GM18951 (cell line): Measurements from ENCODE around the gene PROK2.

Experiments used
- POLR2A ChIP-seq: IDR thresholded peaks from 4 replicates; pipeline ENCODE4 v1.6.1; 2011; ENCODE audit warnings: mild to moderate bottlenecking; ENCODE audit not compliant: insufficient read length, insufficient read depth; ENCODE audit errors: extremely low read depth
- in situ Hi-C: fragments of 300-500 bp; cut with MboI; formaldehyde crosslinking; loops from one replicate; pipeline ENCODE4 v1.12.0; 2022; ENCODE audit warnings: low sequenced_read_pairs, mixed read lengths, inconsistent platforms; ENCODE audit not compliant: unreplicated experiment

The PROK2 gene

DNA sequence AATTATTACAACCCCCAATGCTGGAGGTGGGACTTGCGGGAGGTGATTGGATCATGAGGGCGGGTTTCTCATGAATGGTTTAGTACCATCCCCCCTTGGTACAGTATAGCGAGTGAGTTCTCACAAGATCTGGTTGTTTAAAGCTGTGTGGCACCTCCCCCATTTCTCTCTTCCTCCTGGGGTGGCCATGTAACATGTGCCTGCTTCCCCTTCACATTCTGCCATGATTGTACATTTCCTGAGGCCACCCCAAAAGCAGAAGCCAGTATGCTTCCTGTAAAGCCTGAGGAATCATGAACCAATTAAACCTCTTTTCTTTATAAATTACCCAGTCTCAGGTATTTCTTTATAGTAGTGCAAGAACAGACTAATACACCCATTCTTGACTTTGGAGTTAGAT is 20.3 kb upstream of the PROK2 start:
- TF ChIP-seq POLR2A = no peak
- in situ Hi-C loops = no loop called here

DNA sequence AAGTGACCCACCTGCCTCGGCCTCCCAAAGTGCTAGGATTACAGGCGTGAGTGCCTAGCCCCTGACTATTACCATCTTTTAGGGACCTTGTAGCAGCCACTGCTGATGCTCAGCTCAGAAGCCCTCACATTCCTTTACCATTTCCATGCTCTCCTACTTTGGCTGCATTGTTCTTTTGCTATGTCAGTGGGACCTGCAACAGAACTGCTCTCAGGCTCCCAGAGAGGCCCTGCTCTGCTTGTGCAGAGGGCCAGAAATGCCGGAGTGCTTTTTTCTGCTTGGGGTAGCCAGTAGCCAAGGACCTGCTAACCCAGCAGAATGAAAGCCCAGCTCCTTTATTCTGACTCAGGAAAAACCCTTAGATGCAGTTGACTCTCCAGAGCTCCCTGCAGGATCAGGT is 18.3 kb upstream of the PROK2 start:
- TF ChIP-seq POLR2A = no peak

DNA sequence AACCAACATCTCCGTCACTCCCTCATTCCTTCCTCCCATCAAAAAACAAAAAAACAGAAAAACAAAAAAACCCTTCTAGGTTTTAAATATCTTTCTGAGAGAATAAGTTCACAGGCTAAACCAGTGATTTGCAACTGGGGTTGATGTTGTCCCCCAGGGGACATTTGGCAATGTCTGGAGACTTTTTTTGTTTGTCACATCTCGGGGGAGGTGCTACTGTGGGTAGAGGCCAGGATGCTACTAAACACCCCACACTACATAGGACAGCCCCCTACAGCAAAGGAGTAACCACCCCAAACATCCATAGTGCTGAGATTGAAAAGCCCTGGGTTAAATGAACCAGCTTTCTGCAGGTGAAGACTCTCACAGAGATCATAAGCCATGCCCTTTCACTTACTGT is 17.0 kb upstream of the PROK2 start:
- no peak for TF ChIP-seq POLR2A
- in situ Hi-C loops = no loop called here

More for the DNA sequence above, 18.3 kb upstream of the PROK2 start:
- in situ Hi-C loops = no loop called here

DNA sequence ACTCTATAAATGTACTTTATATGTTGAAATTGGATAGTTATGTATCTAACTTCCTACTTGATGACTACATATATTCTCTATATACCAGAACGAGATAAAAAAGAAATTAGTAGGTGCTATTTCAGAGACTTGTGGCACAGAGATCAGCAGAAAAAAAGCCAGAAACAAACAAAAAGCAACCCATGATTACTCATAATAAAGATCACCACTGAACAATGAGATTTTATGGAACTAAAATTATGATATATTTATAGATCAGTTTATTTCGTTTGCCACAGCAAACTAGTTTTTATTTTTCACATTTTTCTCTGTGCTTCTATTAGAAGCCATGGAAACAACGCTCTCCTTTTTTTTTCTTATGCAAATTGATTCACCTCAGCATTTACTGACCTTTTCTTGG is 15.1 kb upstream of the PROK2 start:
- in situ Hi-C loops = no loop called here
- TF ChIP-seq POLR2A = no peak

DNA sequence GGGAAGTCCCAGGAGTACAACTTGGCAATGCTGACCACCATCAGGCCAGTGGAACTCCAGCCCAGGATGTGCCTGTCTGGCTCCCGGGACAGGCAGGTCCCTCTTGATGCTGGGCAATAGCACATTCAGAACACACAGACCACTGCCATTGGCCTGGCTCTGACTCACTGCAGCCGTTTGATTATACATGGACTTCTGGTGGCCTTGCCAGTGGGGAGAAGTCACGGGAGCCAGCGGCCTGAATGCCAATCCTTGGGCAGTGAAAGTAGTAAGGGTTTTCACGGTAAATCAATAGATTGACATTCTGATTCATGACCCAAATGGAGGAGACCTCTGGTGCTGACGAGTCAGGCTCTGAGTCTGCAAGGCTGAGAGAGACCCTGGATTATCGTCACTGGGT is 12.5 kb upstream of the PROK2 start:
- in situ Hi-C loops = no loop called here
- TF ChIP-seq POLR2A = no peak

DNA sequence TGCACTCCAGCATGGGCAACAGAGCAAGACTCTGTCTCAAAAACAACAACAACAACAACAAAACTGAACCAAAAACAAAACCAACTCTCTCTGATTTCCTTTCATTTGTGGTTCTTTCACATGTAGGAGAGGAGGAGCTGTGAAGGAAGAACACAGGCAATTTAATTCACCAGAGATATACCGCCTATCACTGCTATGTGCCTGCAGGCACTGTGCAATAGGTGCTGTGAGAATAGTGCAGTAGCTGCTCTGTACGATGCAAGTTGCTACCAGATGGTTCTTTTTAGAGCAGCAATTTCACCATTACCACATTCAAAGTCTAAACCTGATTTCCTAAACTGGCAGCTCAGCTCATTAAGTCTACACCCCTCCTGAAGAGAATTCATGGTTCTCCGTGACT is 11.3 kb upstream of the PROK2 start:
- in situ Hi-C loops = no loop called here
- no peak for TF ChIP-seq POLR2A

DNA sequence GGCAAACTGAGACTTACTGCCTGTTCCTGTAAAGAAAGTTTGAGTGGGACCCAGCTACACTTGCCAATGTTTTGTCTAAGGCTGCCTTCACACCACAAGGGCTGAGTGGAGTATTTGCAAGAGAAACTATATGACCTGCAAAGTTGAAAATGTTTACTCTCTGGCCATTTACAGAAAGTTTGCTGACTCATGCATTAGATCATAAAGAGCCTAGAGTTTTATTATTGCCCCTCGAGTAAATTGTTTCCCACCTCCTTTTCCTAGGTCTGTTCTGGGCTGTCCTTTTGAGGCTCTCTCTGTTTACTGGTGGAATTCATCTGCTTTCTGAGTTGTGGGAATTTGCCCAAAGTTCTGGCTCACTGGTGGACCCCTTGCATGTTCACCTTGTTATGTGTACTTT is 6.7 kb upstream of the PROK2 start:
- TF ChIP-seq POLR2A = no peak
- in situ Hi-C loops = no loop called here

DNA sequence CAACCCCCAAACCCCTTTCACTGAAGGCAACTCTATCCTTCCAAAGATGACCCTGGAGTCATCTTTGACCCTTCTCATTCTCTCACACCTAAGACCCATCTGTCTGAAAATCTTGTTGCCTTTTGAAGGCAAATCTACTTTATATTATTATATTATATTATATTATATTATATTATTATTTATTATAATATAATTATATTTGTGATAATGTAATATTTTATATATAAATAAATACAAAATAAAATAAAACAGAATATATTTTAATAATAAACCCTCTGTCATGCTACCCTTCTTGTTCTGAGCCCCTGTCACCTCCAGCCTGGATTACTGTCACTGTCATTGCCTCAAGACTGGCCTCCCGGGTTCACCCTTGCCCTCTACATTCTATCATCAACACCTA is 5.0 kb upstream of the PROK2 start:
- no peak for TF ChIP-seq POLR2A
- in situ Hi-C loops = no loop called here

DNA sequence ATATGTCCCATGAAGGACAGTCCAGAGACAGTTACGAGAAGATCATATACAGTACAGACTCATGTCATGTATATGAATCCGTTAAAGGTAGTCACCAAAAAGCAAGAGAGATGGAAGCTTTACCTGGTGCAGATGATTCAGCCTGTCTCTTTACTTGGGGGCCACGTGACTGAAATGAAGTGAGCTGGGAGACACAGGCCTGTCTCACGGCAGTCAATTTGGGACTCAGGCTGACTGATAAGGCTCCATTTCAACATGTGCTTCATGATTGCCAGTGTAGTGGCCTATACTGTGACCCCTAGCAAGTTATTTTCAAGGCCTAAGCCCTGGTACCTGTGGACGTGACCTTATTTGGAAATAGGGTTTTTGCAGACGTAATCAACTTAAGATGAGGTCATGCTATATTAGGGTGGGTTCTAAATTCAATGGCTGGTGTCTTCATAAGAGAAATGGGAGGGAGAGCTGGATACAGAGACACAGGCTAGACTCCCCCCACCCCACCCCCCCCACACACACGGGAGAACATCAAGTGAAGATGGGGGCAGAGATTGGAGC is 3.0 kb upstream of the PROK2 start:
- no peak for TF ChIP-seq POLR2A
- in situ Hi-C loops = no loop called here

DNA sequence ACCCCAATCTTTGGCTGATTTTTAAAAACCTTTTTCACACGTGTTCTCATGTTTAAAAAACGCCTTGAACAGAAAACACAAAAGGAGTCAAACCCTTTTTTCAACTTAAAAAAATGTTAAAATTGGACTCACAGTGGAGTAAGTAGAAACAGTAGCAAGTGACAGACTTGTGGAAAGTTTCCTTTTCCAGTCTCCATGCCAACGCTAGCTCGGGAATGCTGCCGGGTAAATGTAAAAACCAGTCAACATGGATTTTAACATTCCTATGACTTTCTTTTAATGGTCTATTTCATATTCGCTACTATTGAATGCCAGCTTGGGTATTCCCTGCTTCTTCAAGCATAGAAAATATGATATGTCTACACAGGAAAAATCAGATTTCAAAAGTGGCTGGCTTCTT is 1.6 kb upstream of the PROK2 start:
- TF ChIP-seq POLR2A = no peak
- in situ Hi-C loops = no loop called here

DNA sequence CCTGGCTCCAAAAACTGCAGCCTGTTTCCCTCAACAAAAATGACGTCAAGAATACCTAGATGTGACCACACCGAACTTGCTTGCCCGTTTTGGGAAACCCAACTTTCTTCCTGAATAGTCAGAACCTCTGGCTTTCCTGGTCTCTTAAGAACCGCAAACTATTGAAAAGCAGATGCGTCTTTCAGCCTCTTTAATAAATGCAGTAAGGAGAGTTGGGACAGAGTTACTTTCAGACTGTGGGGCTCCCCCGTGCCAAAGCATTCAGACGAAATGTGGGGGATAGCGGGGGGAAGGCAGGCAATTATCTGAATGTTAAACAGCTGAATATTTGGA is 1.2 kb upstream of the PROK2 start:
- in situ Hi-C loops = no loop called here
- TF ChIP-seq POLR2A = no peak

- in situ Hi-C loops = no loop called here
- TF ChIP-seq POLR2A = no peak
Observed at GRCh38 chr3:71785532-71786216, 726 bp upstream of the PROK2 start.

DNA sequence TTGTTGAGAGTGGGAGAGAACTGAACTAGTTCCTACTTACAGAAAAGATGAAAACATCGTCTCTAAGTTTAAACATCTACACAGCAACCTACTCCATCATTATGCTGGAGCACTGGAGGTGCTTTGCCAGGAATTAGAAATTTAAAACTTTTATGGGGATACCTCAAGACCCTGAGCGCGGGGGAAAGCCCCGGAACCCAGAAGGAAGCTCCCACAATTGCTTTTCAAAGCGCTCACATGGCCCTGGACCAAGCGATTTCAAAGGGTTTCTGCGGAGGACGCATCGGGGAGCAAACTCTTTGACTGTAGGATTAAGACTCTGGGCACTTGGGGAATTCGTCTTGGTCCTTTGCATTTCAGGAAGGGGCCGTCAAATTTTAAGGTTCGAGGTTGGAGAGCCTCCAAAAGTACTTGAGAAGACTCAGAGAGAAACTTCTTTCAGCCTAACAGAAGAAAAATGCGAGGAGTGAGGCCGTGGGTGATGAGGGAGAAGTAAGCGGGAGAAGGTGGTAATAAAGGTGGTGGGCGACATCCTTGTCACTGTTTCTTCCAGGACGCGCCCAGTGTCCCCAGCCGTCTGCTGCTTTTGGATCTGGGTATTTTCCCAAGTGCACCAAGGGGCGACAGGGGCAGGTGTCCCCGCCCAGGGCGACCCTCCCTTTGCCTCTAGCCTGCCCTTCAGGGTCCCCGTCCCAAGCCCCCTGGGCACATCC is 591 bp downstream of the PROK2 start:
- no peak for TF ChIP-seq POLR2A
- in situ Hi-C loops = no loop called here

DNA sequence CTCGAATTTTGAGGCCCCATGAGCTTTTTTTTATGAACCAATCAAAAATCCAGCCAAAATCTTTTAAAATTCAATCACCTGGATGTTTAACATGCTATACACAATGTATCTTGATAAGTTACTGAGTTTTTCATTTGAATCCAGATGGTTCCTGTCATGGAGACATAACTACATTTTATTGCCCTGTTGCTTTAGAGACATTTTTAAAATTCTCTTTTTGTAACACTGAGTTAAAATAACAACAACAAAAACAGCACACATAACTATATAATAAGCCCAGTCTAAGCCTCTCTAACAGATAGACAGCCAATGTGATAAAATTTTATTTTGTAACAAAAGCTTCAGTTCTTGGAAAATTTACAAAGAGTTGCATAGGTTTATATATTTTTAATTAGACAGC is 1.8 kb downstream of the PROK2 start:
- TF ChIP-seq POLR2A = no peak
- in situ Hi-C loops = no loop called here
